ENCODE measurements around the gene RRP1. TPM values are rescaled to one million over a fixed set of nuclear protein-coding genes. Genes with fewer than 3 reads are reported as not detected.

The RRP1 gene
- total and polyA plus RNA-seq, 9 of the 15 experiments (the other 6 are each of a cell fraction or from before 2014, with no cell fraction given): 0.89 to 105 (median 51.6) TPM

DNA sequence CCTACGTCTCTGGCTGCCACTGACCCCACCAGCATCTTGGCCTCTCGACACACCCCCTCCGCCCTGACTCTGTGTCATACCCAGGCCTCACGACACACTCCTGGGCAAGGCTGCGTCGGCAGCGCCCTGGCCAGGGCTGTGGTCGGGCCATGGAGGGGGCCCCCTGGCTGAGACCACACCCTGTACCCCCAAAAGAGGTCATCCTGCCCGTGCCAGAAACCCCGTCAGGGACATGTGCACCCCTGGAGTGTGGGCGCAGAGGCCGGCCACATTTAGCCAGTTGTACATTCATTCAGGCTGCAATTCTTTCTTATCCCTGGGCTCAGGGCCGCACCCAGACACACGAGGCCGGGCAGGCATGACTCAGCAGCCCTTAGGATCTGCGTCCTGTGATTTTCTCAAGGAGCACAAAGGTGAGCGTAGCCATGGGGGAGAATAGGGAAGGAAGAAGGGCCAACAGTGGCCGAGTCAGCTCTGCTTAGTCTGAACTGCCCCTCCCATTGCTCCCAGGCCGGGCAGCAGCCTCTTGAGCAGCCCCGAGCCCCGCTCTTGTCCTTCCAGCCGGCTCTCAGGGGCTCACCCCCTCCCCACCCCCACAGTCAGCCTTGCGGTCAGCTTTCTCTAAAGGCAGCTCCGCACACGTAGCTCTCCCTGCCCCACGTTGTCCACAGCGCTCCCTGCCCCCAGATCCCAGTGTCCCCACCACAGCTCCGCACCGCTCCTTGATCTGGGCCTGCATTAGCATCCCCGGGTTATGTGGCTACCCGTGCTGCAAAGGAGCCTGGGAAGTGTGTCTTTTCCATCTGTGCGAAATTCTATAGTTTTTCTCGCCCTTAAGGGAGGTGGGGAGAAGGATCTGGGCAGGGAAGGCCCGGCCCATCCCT, 21.2 kb upstream of the RRP1 start (continued):
- TF ChIP-seq, protein P1, sequence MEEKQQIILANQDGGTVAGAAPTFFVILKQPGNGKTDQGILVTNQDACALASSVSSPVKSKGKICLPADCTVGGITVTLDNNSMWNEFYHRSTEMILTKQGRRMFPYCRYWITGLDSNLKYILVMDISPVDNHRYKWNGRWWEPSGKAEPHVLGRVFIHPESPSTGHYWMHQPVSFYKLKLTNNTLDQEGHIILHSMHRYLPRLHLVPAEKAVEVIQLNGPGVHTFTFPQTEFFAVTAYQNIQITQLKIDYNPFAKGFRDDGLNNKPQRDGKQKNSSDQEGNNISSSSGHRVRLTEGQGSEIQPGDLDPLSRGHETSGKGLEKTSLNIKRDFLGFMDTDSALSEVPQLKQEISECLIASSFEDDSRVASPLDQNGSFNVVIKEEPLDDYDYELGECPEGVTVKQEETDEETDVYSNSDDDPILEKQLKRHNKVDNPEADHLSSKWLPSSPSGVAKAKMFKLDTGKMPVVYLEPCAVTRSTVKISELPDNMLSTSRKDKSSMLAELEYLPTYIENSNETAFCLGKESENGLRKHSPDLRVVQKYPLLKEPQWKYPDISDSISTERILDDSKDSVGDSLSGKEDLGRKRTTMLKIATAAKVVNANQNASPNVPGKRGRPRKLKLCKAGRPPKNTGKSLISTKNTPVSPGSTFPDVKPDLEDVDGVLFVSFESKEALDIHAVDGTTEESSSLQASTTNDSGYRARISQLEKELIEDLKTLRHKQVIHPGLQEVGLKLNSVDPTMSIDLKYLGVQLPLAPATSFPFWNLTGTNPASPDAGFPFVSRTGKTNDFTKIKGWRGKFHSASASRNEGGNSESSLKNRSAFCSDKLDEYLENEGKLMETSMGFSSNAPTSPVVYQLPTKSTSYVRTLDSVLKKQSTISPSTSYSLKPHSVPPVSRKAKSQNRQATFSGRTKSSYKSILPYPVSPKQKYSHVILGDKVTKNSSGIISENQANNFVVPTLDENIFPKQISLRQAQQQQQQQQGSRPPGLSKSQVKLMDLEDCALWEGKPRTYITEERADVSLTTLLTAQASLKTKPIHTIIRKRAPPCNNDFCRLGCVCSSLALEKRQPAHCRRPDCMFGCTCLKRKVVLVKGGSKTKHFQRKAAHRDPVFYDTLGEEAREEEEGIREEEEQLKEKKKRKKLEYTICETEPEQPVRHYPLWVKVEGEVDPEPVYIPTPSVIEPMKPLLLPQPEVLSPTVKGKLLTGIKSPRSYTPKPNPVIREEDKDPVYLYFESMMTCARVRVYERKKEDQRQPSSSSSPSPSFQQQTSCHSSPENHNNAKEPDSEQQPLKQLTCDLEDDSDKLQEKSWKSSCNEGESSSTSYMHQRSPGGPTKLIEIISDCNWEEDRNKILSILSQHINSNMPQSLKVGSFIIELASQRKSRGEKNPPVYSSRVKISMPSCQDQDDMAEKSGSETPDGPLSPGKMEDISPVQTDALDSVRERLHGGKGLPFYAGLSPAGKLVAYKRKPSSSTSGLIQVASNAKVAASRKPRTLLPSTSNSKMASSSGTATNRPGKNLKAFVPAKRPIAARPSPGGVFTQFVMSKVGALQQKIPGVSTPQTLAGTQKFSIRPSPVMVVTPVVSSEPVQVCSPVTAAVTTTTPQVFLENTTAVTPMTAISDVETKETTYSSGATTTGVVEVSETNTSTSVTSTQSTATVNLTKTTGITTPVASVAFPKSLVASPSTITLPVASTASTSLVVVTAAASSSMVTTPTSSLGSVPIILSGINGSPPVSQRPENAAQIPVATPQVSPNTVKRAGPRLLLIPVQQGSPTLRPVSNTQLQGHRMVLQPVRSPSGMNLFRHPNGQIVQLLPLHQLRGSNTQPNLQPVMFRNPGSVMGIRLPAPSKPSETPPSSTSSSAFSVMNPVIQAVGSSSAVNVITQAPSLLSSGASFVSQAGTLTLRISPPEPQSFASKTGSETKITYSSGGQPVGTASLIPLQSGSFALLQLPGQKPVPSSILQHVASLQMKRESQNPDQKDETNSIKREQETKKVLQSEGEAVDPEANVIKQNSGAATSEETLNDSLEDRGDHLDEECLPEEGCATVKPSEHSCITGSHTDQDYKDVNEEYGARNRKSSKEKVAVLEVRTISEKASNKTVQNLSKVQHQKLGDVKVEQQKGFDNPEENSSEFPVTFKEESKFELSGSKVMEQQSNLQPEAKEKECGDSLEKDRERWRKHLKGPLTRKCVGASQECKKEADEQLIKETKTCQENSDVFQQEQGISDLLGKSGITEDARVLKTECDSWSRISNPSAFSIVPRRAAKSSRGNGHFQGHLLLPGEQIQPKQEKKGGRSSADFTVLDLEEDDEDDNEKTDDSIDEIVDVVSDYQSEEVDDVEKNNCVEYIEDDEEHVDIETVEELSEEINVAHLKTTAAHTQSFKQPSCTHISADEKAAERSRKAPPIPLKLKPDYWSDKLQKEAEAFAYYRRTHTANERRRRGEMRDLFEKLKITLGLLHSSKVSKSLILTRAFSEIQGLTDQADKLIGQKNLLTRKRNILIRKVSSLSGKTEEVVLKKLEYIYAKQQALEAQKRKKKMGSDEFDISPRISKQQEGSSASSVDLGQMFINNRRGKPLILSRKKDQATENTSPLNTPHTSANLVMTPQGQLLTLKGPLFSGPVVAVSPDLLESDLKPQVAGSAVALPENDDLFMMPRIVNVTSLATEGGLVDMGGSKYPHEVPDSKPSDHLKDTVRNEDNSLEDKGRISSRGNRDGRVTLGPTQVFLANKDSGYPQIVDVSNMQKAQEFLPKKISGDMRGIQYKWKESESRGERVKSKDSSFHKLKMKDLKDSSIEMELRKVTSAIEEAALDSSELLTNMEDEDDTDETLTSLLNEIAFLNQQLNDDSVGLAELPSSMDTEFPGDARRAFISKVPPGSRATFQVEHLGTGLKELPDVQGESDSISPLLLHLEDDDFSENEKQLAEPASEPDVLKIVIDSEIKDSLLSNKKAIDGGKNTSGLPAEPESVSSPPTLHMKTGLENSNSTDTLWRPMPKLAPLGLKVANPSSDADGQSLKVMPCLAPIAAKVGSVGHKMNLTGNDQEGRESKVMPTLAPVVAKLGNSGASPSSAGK (IDR thresholded peaks at IDR 0.05): peak; percentile 92
- TF ChIP-seq NBN (IDR thresholded peaks at IDR 0.05; ENCODE audit: low read depth) (peak; percentile 69; the same call in 1 of the 2 replicates), FIP1L1 (IDR thresholded peaks at IDR 0.05; ENCODE audit: low read depth, low read length, poor library complexity, severe bottlenecking) (peak; percentile 17), MAFK (IDR thresholded peaks at IDR 0.05; ENCODE audit: low read length) (peak; percentile 95), ZNF212 (CRISPR knock-in tag; IDR thresholded peaks at IDR 0.05) (no peak), FOXM1 (IDR thresholded peaks at IDR 0.05; ENCODE audit: low read depth) (0 out of 2 replicates have a peak, but pooled peaks have one; percentile 17), FOXM1 (CRISPR knock-in tag; IDR thresholded peaks at IDR 0.05; ENCODE audit: low read depth) (no peak), STAG1 (CRISPR knock-in tag; IDR thresholded peaks at IDR 0.05; ENCODE audit: borderline replicate concordance) (no peak), GATAD2B (IDR thresholded peaks at IDR 0.05; ENCODE audit: borderline replicate concordance) (no peak), CBFA2T2 (conservative IDR thresholded peaks at IDR 0.05) (0 out of 2 replicates have a peak, but pooled peaks have one; percentile 29), JUN (IDR thresholded peaks at IDR 0.05; ENCODE audit: borderline replicate concordance, low read depth, low read length) (peak; percentile 82; the same call in 1 of the 2 replicates), JUN (CRISPR knock-in tag; IDR thresholded peaks at IDR 0.05; ENCODE audit: borderline replicate concordance) (no peak)
- TF ChIP-seq, protein P2, sequence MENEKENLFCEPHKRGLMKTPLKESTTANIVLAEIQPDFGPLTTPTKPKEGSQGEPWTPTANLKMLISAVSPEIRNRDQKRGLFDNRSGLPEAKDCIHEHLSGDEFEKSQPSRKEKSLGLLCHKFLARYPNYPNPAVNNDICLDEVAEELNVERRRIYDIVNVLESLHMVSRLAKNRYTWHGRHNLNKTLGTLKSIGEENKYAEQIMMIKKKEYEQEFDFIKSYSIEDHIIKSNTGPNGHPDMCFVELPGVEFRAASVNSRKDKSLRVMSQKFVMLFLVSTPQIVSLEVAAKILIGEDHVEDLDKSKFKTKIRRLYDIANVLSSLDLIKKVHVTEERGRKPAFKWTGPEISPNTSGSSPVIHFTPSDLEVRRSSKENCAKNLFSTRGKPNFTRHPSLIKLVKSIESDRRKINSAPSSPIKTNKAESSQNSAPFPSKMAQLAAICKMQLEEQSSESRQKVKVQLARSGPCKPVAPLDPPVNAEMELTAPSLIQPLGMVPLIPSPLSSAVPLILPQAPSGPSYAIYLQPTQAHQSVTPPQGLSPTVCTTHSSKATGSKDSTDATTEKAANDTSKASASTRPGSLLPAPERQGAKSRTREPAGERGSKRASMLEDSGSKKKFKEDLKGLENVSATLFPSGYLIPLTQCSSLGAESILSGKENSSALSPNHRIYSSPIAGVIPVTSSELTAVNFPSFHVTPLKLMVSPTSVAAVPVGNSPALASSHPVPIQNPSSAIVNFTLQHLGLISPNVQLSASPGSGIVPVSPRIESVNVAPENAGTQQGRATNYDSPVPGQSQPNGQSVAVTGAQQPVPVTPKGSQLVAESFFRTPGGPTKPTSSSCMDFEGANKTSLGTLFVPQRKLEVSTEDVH (IDR thresholded peaks at IDR 0.05; ENCODE audit: low read depth, partially characterized antibody): peak; percentile 41

Data from K562 (cell line).